Stimulated activated naive B cell treated with anti-CD40 and anti-IgM and Interleukin-4, amounts not matched to agents 10 μg/mL and 1 μg/mL and 100 μg/mL, for 72 hours (primary cell): ENCODE results near the gene TMEM19.

Experiments
- ATAC-seq, 2 donors: fragments of 150-1000 bp; cut with Tn5 transposase; replicated peaks; 2 replicates each; pipeline ENCODE4 v1.10.0; 2021; ENCODE audit warnings: moderate library complexity in 1 of 2
- DNase-seq: peaks from one replicate; pipeline ENCODE4 v3.0.0; 2021
- H3K27ac Mint-ChIP-seq: one replicate; pipeline ENCODE4 v1.8.0; 2022; ENCODE audit warnings: mild to moderate bottlenecking, mixed read lengths
- H3K27me3 Mint-ChIP-seq, 2 donors: one replicate each; pipeline ENCODE4 v1.8.0; 2022; ENCODE audit warnings: mixed read lengths in 2 of 2
- H3K36me3 Mint-ChIP-seq, 2 donors: one replicate each; pipeline ENCODE4 v1.8.0; 2022; ENCODE audit warnings: mixed read lengths in 2 of 2, mild to moderate bottlenecking in 1 of 2
- H3K4me1 Mint-ChIP-seq, 2 donors: one replicate each; pipeline ENCODE4 v1.8.0; 2022; ENCODE audit warnings: mixed read lengths in 2 of 2, mild to moderate bottlenecking in 1 of 2
- H3K4me3 Mint-ChIP-seq, 2 donors: one replicate each; pipeline ENCODE4 v1.8.0; 2022; ENCODE audit warnings: mild to moderate bottlenecking in 2 of 2, mixed read lengths in 2 of 2, moderate library complexity in 1 of 2
- H3K9me3 Mint-ChIP-seq, 2 donors: one replicate each; pipeline ENCODE4 v1.8.0; 2022; ENCODE audit warnings: mixed read lengths in 2 of 2, mild to moderate bottlenecking in 1 of 2

Gene TMEM19

GRCh38 chr12:71710276-71711125 lies 24.6 kb downstream of the TMEM19 start:
- Mint-ChIP-seq H3K36me3 (peaks cover 8 to 34% of the 10 kb centered on the region in 2 donors), H3K27me3 (no peaks in the 10 kb centered on the region), H3K4me1 (peaks cover 10 to 24% of the 10 kb centered on the region in 2 donors), H3K4me3 (no peak overlapping the region), H3K9me3 (peaks cover 14 to 20% of the 10 kb centered on the region in 2 donors), H3K27ac (no peak overlapping the region)
- DNase-seq: no peak
- ATAC-seq: peak; percentile 41 to 54

GRCh38 chr12:71718611-71719010 lies 32.7 kb downstream of the TMEM19 start:
- Mint-ChIP-seq H3K4me3 (no peak overlapping the region), H3K4me1 (peaks cover 1 to 5% of the 10 kb centered on the region in 2 donors), H3K9me3 (peaks cover 12 to 14% of the 10 kb centered on the region in 2 donors), H3K27me3 (no peaks in the 10 kb centered on the region), H3K27ac (no peak overlapping the region), H3K36me3 (peaks cover 0 to 9% of the 10 kb centered on the region in 2 donors)
- no peak for ATAC-seq
- DNase-seq: no peak

DNA sequence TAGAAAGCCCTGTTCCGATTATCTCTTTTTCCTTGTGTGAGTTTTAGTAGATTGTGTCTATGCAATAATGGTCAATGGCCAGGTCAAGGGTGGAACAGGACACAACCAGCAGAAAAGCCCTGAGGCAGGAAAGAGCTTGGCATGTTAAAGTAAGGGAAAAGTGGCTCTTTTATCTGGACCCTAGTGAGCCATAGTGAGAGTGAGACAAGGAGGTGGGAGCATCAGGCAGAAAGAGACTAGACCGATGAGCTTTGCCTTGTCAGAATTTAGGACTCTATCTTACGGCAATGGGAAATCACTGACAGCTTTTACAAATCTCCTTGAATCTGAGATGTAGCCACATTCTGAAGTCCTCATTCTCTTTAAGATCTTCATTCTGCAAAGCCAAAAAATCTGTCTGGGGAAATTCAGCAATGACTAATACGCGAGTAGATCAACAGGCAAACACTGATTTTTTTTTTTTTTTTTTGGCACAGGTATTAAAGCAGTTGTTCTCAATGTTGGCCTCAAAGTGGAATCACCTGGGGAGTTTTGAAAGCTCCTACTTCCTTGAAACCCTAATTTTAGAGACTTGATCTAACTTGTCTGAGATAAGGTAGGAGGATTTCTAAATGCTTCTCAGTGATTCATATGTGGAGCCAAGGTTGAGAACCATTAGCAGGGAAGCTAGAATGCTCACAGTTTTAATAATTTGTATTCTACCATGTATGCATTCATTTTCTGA lies 33.9 kb downstream of the TMEM19 start:
- Mint-ChIP-seq H3K4me3 (no peak overlapping the region), H3K27me3 (no peaks in the 10 kb centered on the region), H3K27ac (no peak overlapping the region), H3K4me1 (peaks cover 1 to 5% of the 10 kb centered on the region in 2 donors), H3K36me3 (peaks cover 0 to 6% of the 10 kb centered on the region in 2 donors), H3K9me3 (peaks cover 8 to 9% of the 10 kb centered on the region in 2 donors)
- DNase-seq: no peak
- ATAC-seq: no peak

- DNase-seq (no peak), ATAC-seq (no peak)
- Mint-ChIP-seq H3K9me3 (peaks cover 0 to 2% of the 10 kb centered on the region in 2 donors), H3K4me3 (no peak overlapping the region), H3K36me3 (peaks cover 0 to 3% of the 10 kb centered on the region in 2 donors), H3K27me3 (no peaks in the 10 kb centered on the region), H3K4me1 (peaks cover 1 to 5% of the 10 kb centered on the region in 2 donors), H3K27ac (no peak overlapping the region)
Observed at GRCh38 chr12:71721783-71722505, 36.1 kb downstream of the TMEM19 start.

DNA sequence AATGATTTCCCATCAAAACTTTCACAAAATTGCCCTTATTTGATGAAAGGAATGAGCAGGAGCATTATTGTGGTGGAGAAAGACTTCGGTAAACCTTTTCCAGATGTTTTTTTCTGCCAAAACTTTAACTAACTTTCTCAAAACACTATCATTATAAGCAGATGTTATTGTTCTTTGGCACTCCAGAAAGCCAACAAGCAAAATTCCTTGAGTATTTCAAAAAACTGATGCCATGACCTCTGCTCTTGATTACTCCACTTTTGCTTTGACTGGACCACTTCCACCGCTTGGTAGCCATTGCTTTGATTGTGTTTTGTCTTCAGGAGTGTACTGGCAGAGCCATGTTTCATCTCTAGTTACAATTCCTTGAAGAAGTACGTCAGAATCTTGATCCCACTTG lies 39.1 kb downstream of the TMEM19 start:
- peaks cover 0 to 3% of the 10 kb centered on the region in 2 donors for H3K36me3 Mint-ChIP-seq
- no peaks in the 10 kb centered on the region for H3K27me3 Mint-ChIP-seq
- ATAC-seq (no peak), DNase-seq (no peak)
- H3K9me3 Mint-ChIP-seq: peaks cover 0 to 2% of the 10 kb centered on the region in 2 donors
- H3K4me1 Mint-ChIP-seq: no peaks in the 10 kb centered on the region
- no peak overlapping the region for H3K4me3 Mint-ChIP-seq
- H3K27ac Mint-ChIP-seq: no peak overlapping the region

- DNase-seq (no peak), ATAC-seq (no peak)
- Mint-ChIP-seq H3K27me3 (no peaks in the 10 kb centered on the region), H3K9me3 (peaks cover 0 to 2% of the 10 kb centered on the region in 2 donors), H3K4me1 (no peaks in the 10 kb centered on the region), H3K4me3 (no peak overlapping the region), H3K36me3 (peaks cover 0 to 3% of the 10 kb centered on the region in 2 donors), H3K27ac (no peak overlapping the region)
Observed at GRCh38 chr12:71726548-71726947, 40.7 kb downstream of the TMEM19 start.

DNA sequence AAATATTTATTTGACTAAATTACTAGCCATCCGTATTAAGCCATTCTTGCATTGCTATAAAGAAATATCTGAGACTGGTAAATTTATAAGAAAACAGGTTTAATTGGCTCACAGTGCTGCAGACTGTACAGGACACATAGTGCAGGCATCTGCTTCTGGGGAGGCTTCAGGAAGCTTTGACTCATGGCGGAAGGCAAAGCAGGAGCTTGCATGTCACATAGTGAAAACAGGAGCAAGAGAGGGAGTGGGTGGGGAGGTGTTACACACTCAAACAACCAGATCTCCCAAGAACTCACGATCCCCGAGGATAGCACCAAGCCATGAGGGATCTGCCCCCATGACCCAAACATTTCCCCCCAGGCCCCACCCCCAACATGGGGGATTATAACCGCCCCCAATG lies 42.1 kb downstream of the TMEM19 start:
- ATAC-seq (no peak), DNase-seq (no peak)
- Mint-ChIP-seq H3K27me3 (no peaks in the 10 kb centered on the region), H3K4me3 (no peak overlapping the region), H3K4me1 (no peaks in the 10 kb centered on the region), H3K9me3 (peaks cover 0 to 2% of the 10 kb centered on the region in 2 donors), H3K36me3 (peaks cover 0 to 3% of the 10 kb centered on the region in 2 donors), H3K27ac (no peak overlapping the region)

- H3K27me3 Mint-ChIP-seq: no peaks in the 10 kb centered on the region
- H3K4me3 Mint-ChIP-seq: no peak overlapping the region
- DNase-seq: no peak
- ATAC-seq: no peak
- no peak overlapping the region for H3K27ac Mint-ChIP-seq
- H3K4me1 Mint-ChIP-seq: no peaks in the 10 kb centered on the region
- H3K36me3 Mint-ChIP-seq: no peaks in the 10 kb centered on the region
- H3K9me3 Mint-ChIP-seq: no peaks in the 10 kb centered on the region
Observed at GRCh38 chr12:71730936-71731335, 45.1 kb downstream of the TMEM19 start.

DNA sequence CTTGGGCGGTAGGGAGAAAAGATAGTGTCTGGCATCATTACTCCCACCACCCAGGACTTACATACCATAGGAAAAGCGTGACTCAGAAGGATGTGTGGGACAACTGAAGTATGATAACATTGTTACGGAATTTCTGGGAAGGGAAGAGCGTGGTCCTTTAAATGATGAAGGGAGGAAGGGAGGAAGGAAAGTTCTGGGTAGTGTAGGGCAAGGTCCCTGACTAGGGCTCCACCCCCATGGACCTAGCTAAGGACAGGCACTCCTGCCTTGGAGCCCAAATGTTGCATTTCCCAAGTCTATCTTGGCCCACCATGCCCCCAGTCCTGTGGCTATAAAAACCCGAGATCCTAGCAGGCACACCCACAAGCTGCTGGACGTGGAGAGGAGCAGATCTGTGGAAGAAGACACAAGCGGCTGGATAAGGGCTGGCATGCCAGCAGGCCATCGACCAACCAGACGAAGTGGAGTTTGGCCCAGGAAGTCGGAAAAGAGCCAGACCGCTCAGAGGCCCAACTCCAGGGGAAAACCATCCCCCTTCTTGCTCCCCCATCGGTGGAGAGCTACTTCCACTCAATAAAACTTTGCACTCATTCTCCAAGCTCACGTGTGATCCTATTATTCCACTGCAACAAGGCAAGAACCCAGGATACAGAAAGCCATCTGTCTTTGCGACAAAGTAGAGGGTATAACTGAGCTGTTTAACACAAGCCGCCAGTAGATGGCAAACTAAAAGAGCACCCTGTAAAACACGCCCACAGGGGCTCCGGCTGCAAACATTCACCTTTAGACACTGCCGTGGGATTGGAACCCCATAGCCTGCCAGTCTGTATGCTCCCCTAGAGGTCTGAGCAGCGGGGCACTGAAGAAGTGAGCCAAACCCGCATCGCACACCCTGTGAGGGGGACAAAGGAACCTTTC lies 45.8 kb downstream of the TMEM19 start:
- ATAC-seq: peak in 1 of 2 donors; percentile 34

DNA sequence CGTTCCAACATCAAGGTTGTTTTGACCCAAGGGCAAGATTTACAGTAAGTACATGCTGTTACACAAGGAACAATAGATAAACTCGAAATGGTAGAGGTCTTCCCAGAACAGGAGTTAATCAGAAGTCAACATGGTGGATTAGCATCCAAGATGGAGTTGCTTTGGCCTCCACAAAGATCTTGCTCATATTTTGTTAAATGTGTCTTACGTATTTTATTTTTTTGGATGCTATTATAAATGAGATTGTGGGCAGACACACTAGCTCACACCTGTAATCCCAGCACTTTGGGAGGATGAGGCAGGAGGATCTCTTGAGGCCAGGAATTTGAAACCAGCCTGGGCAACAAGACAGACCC lies 46.5 kb downstream of the TMEM19 start:
- DNase-seq (no peak), ATAC-seq (no peak)
- Mint-ChIP-seq H3K4me3 (no peak overlapping the region), H3K4me1 (peaks cover 2 to 3% of the 10 kb centered on the region in 2 donors), H3K27ac (no peak overlapping the region), H3K36me3 (no peaks in the 10 kb centered on the region), H3K27me3 (no peaks in the 10 kb centered on the region), H3K9me3 (no peaks in the 10 kb centered on the region)

More for the DNA sequence above, 45.8 kb downstream of the TMEM19 start:
- no peak overlapping the region for H3K27ac Mint-ChIP-seq
- no peak overlapping the region for H3K4me3 Mint-ChIP-seq
- H3K36me3 Mint-ChIP-seq: no peaks in the 10 kb centered on the region
- no peaks in the 10 kb centered on the region for H3K9me3 Mint-ChIP-seq
- DNase-seq: no peak
- no peaks in the 10 kb centered on the region for H3K4me1 Mint-ChIP-seq
- no peaks in the 10 kb centered on the region for H3K27me3 Mint-ChIP-seq

- H3K4me1 Mint-ChIP-seq: peaks cover 6% of the 10 kb centered on the region in 2 donors
- no peaks in the 10 kb centered on the region for H3K27me3 Mint-ChIP-seq
- no peak overlapping the region for H3K4me3 Mint-ChIP-seq
- ATAC-seq: no peak
- H3K9me3 Mint-ChIP-seq: no peaks in the 10 kb centered on the region
- DNase-seq: no peak
- H3K36me3 Mint-ChIP-seq: no peaks in the 10 kb centered on the region
- no peak overlapping the region for H3K27ac Mint-ChIP-seq
Observed at GRCh38 chr12:71737197-71737596, 51.3 kb downstream of the TMEM19 start.

DNA sequence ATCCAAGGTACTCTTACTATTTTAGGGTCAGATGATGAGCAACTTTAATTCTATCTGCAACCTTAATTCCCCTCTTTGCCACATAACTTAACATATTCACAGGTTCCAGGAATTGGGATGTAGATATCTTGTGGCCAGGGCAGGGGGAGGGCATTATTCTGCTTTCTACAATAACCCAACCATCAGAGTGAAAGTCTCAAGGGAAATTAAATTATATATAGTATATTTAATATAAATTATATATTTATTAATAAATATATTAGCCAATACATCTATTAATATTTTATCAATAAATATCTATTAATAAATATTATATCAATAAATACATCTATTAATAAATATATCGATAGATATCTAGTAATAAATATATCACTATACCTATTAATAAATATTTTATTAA lies 57.1 kb downstream of the TMEM19 start:
- Mint-ChIP-seq H3K4me1 (peaks cover 3 to 6% of the 10 kb centered on the region in 2 donors), H3K9me3 (no peaks in the 10 kb centered on the region), H3K36me3 (no peaks in the 10 kb centered on the region), H3K4me3 (no peak overlapping the region), H3K27me3 (no peaks in the 10 kb centered on the region), H3K27ac (no peak overlapping the region)
- ATAC-seq (no peak), DNase-seq (no peak)

DNA sequence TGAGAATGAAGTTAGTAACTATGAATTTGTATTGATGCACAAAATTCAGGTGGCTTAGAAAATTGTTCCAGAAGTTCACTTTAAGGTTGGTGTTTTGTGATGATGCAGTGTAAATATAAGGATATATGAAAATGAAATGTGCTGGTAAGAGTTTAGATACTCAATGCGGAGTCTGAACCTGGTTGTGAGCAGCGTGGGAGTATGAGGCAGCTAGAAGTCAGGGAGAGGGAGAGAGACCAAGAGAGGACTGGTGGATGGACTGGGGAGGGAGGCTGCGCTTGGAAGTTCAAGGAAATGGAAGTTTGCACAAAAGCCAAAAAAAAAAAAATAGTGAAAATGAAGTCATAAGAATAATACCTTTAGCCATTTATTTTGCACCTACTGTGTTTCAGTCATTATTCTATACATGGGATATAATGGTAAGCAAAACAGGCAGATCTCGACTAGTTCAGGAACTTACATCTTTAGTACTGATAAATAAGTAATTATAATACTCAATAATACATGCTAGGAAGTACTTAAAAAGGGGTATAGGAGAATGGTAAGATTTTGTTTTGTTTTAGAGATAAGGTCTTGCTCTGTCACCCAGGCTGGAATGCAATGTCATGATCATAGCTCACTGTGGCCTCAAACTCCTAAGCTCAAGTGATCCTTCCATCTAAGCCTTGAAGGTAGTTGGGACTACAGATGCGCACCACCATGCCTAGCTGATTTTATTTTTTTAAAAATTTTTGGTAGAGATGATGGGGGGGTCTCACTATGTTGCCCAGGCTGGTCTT lies 58.8 kb downstream of the TMEM19 start:
- H3K4me1 Mint-ChIP-seq: peaks cover 3 to 6% of the 10 kb centered on the region in 2 donors
- DNase-seq (no peak), ATAC-seq (no peak)
- no peak overlapping the region for H3K27ac Mint-ChIP-seq
- H3K9me3 Mint-ChIP-seq: no peaks in the 10 kb centered on the region
- H3K27me3 Mint-ChIP-seq: peaks cover 6 to 7% of the 10 kb centered on the region in 2 donors
- H3K36me3 Mint-ChIP-seq: no peaks in the 10 kb centered on the region
- H3K4me3 Mint-ChIP-seq: no peak overlapping the region
